Brain microvascular endothelial cell (primary cell): ENCODE data around the gene NFIX.

Experiments used
- DNase-seq: peaks from one replicate; pipeline ENCODE4 v3.0.0-alpha.2; 2020
- H3K27ac ChIP-seq: fragments of 250-450 bp; sonication (Bioruptor Pico); 2 replicates; pipeline ENCODE4 v1.5.1; 2020; ENCODE audit warnings: mild to moderate bottlenecking, moderate library complexity
- H3K27me3 ChIP-seq: fragments of 250-450 bp; sonication (Bioruptor Pico); replicated peaks from 2 replicates; pipeline ENCODE4 v1.5.1; 2020; ENCODE audit warnings: mild to moderate bottlenecking
- H3K36me3 ChIP-seq: fragments of 250-450 bp; sonication (Bioruptor Pico); replicated peaks from 2 replicates; pipeline ENCODE4 v1.5.1; 2020; ENCODE audit warnings: mild to moderate bottlenecking
- H3K4me3 ChIP-seq: 2 replicates; pipeline ENCODE4 v1.5.1; 2011; ENCODE audit warnings: low read depth, mild to moderate bottlenecking, control low read depth, low read length, moderate library complexity
- CTCF ChIP-seq: IDR thresholded peaks from 2 replicates; pipeline ENCODE4 v1.5.1; 2011; ENCODE audit warnings: low read depth, mild to moderate bottlenecking, moderate library complexity, low read length, control low read depth, inconsistent platforms; ENCODE audit errors: missing control alignments
- in situ Hi-C: cut with HindIII; loops from 2 replicates; pipeline ENCODE4 v1.10.0; 2017; ENCODE audit warnings: low sequenced_read_pairs, low pct_ligation_motif_present

NFIX gene

GRCh38 chr19:13055213-13056051, 60.2 kb downstream of the NFIX start:
- DNase-seq = peak; percentile 70
- Histone ChIP-seq H3K27me3 (no peaks in the 10 kb centered on the region), H3K4me3 (no peak overlapping the region), H3K36me3 (no peaks in the 10 kb centered on the region), H3K27ac (peak overlapping the region; percentile 90)
- in situ Hi-C loops = no loop called here
- no peak for TF ChIP-seq CTCF

DNA sequence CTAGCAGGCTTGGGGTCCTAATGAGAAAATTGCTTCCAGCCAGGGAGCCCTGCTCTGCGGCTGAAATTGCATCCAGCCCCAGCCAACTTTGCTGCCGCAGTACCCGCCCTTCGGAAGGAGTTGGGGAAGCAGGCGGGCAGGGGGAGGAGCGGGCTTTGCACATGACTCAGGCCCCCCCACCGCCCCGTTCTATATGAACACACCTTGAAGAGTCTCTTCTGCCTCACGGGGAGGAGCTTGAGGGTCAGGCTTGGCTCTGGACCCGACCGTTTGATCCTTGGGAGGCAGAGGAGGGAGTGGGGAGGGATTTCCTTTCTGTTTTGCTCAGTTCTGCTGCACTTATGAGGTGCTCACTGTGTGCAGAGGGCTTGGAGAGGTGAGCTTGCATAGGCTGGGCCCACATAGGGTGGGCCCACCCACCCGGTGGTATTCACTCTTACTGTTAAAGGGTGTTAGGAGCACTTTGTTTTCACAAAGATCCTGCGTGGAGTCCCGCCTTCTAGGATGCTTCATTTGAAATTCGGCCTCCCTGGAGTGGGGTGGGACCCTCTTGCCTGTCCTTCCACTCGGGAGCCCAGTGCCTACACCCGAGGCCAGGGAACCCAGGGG, 60.9 kb downstream of the NFIX start:
- Histone ChIP-seq H3K36me3 (no peaks in the 10 kb centered on the region), H3K27me3 (no peaks in the 10 kb centered on the region), H3K4me3 (no peak overlapping the region), H3K27ac (peak overlapping the region; percentile 90)
- no peak for DNase-seq
- no peak for TF ChIP-seq CTCF
- in situ Hi-C loops = no loop called here

- DNase-seq = no peak
- Histone ChIP-seq H3K4me3 (no peak overlapping the region), H3K27ac (no peak overlapping the region), H3K36me3 (no peaks in the 10 kb centered on the region), H3K27me3 (no peaks in the 10 kb centered on the region)
- TF ChIP-seq CTCF = no peak
- in situ Hi-C loops = no loop called here
Observed at GRCh38 chr19:13057147-13057572, 61.9 kb downstream of the NFIX start.

GRCh38 chr19:13057744-13058143, 62.5 kb downstream of the NFIX start:
- no peak overlapping the region for H3K27ac ChIP-seq
- H3K27me3 ChIP-seq = no peaks in the 10 kb centered on the region
- in situ Hi-C loops = no loop called here

GRCh38 chr19:13058951-13059660, 63.8 kb downstream of the NFIX start:
- H3K27ac ChIP-seq = no peak overlapping the region
- H3K36me3 ChIP-seq = no peaks in the 10 kb centered on the region
- H3K27me3 ChIP-seq = no peaks in the 10 kb centered on the region
- H3K4me3 ChIP-seq = no peak overlapping the region
- peak; percentile 12 for TF ChIP-seq CTCF
- in situ Hi-C loops = no loop called here
- no peak for DNase-seq

More at GRCh38 chr19:13057744-13058143, 62.5 kb downstream of the NFIX start:
- TF ChIP-seq CTCF = no peak
- H3K36me3 ChIP-seq = no peaks in the 10 kb centered on the region
- H3K4me3 ChIP-seq = no peak overlapping the region
- DNase-seq = no peak
